Uterus (tissue), 2 donors: ENCODE measurements around the gene FAM240B.

Experiments used
- POLR2A ChIP-seq, 2 donors: fragments of 450-650 bp; IDR thresholded peaks; one replicate each; pipeline ENCODE4 v1.6.1; 2016; ENCODE audit warnings: antibody characterized with exemption in 2 of 2, mild to moderate bottlenecking in 1 of 2, moderate library complexity in 1 of 2
- TF ChIP-seq, protein P1 (sequence below), 4 experiments: fragments of 200-600 bp in 2 of 4; fragments of 450-650 bp in 2 of 4; sonication (generic) in 2 of 4; IDR thresholded peaks; one replicate each; pipeline ENCODE4 v1.5.1; 2016 to 2019; ENCODE audit warnings: antibody characterized with exemption in 4 of 4, mild to moderate bottlenecking in 2 of 4, moderate library complexity in 1 of 4

DNA sequence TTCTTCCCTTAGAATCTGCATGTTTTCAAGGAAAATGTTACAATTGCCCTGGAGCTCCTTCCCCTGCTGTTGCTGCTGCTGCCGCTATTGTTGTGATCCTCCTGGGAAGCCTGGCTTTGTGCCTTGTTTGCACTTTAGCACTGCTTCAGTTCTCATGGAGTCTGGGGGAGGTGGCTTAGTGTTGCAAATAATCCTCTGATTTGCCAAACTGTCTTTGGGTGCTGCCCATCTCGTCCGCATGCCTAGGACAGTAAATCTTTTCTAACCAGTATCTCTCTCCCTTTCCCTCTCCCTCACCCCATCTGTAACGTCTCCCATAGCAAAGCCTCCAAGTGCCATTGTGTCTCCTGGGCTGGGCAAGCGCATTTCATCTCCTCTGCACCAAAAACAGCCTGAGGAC lies 30.3 kb downstream of the FAM240B start:
- TF ChIP-seq, protein P1, sequence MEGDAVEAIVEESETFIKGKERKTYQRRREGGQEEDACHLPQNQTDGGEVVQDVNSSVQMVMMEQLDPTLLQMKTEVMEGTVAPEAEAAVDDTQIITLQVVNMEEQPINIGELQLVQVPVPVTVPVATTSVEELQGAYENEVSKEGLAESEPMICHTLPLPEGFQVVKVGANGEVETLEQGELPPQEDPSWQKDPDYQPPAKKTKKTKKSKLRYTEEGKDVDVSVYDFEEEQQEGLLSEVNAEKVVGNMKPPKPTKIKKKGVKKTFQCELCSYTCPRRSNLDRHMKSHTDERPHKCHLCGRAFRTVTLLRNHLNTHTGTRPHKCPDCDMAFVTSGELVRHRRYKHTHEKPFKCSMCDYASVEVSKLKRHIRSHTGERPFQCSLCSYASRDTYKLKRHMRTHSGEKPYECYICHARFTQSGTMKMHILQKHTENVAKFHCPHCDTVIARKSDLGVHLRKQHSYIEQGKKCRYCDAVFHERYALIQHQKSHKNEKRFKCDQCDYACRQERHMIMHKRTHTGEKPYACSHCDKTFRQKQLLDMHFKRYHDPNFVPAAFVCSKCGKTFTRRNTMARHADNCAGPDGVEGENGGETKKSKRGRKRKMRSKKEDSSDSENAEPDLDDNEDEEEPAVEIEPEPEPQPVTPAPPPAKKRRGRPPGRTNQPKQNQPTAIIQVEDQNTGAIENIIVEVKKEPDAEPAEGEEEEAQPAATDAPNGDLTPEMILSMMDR (IDR thresholded peaks at IDR 0.05) = no peak
- TF ChIP-seq POLR2A (IDR thresholded peaks at IDR 0.05) = no peak
